ENCODE measurements around the gene CPD. TPM values are rescaled to one million over a fixed set of nuclear protein-coding genes. Genes with fewer than 3 reads are reported as not detected.

The CPD gene
- total RNA-seq, 1 experiment from 2014 or later: 56.1 TPM

GRCh38 chr17:30513346-30513745, 134.6 kb downstream of the CPD start:
- no peaks in the 10 kb centered on the region for H3K27me3 ChIP-seq
- no peak overlapping the region for H3K27ac ChIP-seq
- no peak for DNase-seq
- H3K4me3 ChIP-seq: no peak overlapping the region
- no peaks in the 10 kb centered on the region for H3K4me1 ChIP-seq
- H3K9me3 ChIP-seq (replicated peaks): no peaks in the 10 kb centered on the region
- H3K36me3 ChIP-seq: peaks cover 41% of the 10 kb centered on the region

DNA sequence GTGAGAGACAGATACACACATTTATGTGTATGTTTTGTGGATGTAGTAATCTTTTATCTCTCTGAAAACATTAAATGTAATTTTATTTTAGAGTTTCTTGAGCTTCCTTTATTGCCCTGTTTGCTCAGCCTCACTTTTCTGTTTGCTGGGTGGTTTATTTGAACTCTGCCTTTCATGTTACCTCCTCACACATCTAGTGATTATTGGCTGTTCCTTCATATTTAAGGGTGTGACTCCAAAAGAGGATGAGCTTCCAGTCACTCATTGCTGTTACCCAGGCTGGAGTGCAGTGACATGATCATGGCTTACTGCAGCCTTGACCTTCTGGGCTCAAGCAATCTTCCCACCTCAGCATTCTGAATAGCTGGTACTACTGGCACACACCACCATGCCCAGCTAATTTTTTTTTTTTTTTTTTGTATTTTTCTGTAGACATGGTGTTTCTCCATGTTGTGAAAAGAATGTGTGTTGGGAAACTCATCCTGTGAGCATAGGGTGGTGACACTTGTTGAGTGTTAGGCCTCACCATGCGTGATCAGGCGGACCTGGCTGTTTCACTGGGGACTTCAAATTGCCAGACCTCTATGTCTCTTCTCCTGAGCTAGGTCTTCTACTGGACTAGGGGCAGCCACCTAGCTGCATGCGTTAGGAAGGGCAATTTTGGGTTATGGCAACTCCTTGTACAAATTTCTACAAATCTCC, 136.3 kb downstream of the CPD start:
- Histone ChIP-seq H3K9me3 (replicated peaks) (no peaks in the 10 kb centered on the region), H3K27ac (no peak overlapping the region), H3K4me1 (no peaks in the 10 kb centered on the region), H3K27me3 (no peaks in the 10 kb centered on the region), H3K4me3 (no peak overlapping the region), H3K36me3 (peaks cover 49% of the 10 kb centered on the region)
- DNase-seq: no peak

DNA sequence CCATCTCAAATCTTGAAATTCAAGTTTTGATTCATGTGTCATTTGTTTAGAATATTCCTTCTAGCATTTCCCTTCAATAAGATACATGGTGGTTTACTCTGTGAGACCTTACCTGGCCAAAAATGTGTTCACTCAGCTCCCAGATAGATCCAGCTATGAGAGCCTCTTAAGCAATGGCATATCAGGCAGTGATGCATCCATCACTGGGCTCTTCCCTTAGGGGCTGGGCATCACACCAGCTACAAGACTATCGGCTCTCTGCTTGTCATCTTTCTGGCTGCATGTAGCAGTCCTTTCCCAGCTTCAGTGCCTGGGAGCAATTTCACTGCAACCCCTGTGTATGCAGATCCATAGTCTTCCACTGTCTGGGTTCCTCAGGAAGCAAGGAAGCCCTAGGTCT, 139.1 kb downstream of the CPD start:
- no peaks in the 10 kb centered on the region for H3K27me3 ChIP-seq
- H3K4me1 ChIP-seq: no peaks in the 10 kb centered on the region
- no peaks in the 10 kb centered on the region for H3K9me3 ChIP-seq (replicated peaks)
- DNase-seq: no peak
- no peak overlapping the region for H3K27ac ChIP-seq
- H3K36me3 ChIP-seq: peaks cover 62% of the 10 kb centered on the region
- no peak overlapping the region for H3K4me3 ChIP-seq

GRCh38 chr17:30519166-30519565, 140.4 kb downstream of the CPD start:
- Histone ChIP-seq H3K4me3 (no peak overlapping the region), H3K27ac (no peak overlapping the region), H3K36me3 (peaks cover 50% of the 10 kb centered on the region), H3K27me3 (no peaks in the 10 kb centered on the region), H3K9me3 (replicated peaks) (no peaks in the 10 kb centered on the region), H3K4me1 (peaks cover 6% of the 10 kb centered on the region)
- DNase-seq: no peak

Other genes starting within 250 kb of the CPD start
- gene SLC6A4, start 143.2 kb upstream of the CPD start, total RNA-seq (2014; rRNA removed; shearing (Covaris generic)): 0.16 TPM in 1 of 2 replicates, not detected in the other
- 92.6 and 92.8 TPM in 2 replicates for gene BLMH, start 87.0 kb upstream of the CPD start, total RNA-seq (2014; rRNA removed; shearing (Covaris generic))
- not detected in 2 replicates for gene TMIGD1, start 44.9 kb upstream of the CPD start, total RNA-seq (2014; rRNA removed; shearing (Covaris generic))
- gene GOSR1, start 98.5 kb downstream of the CPD start, total RNA-seq (2014; rRNA removed; shearing (Covaris generic)): 39.9 and 43.3 TPM in 2 replicates

Data from SJCRH30 (cell line).